Stomach (tissue), 9 donors: Measurements from ENCODE around the gene PRXL2B. TPM values are rescaled to one million over a fixed set of nuclear protein-coding genes. Genes with fewer than 3 reads are reported as not detected.

ENCODE experiments used
- DNase-seq, 2 donors: peaks; one replicate each; pipeline versions ENCODE4 v3.0.0 to v3.0.0-alpha.2; 2013 to 2019
- H3K27ac ChIP-seq, 5 donors: fragments of 200-600 bp in 4 of 5; sonication (generic) in 4 of 5; one replicate each; pipeline ENCODE4 v1.5.1; 2013 to 2019; ENCODE audit warnings: mild to moderate bottlenecking in 1 of 5, moderate library complexity in 1 of 5
- H3K27me3 ChIP-seq, 3 donors: fragments of 200-600 bp; sonication (generic); one replicate each; pipeline ENCODE4 v1.5.1; 2017 to 2019; ENCODE audit warnings: mixed run types in 1 of 3
- H3K36me3 ChIP-seq, 4 donors: fragments of 200-600 bp; sonication (generic); 1 replicate in 3 of 4; 2 replicates in 1 of 4; pipeline ENCODE4 v1.5.1; 2016 to 2019
- H3K4me1 ChIP-seq, 4 donors: fragments of 200-600 bp; sonication (generic); one replicate each; pipeline ENCODE4 v1.5.1; 2016 to 2019
- H3K4me3 ChIP-seq, 4 donors: fragments of 200-600 bp; sonication (generic) in 3 of 4; one replicate each; pipeline ENCODE4 v1.5.1; 2016 to 2019; ENCODE audit warnings: mild to moderate bottlenecking in 1 of 4
- H3K9me3 ChIP-seq, 4 donors: fragments of 200-600 bp; sonication (generic); one replicate each; pipeline ENCODE4 v1.5.1; 2016 to 2019
- CTCF ChIP-seq, 7 experiments: fragments of 450-650 bp in 4 of 7; fragments of 200-600 bp in 3 of 7; sonication (generic) in 3 of 7; IDR thresholded peaks; one replicate each; pipeline ENCODE4 v1.5.1; 2016 to 2019; ENCODE audit warnings: antibody characterized with exemption in 7 of 7, control low read depth in 2 of 7, mild to moderate bottlenecking in 1 of 7
- EP300 ChIP-seq: sonication (generic); formaldehyde crosslinking; IDR thresholded peaks from one replicate; pipeline ENCODE4 v1.6.1; 2017; ENCODE audit warnings: antibody characterized with exemption
- POLR2A ChIP-seq, 4 donors: fragments of 450-650 bp; IDR thresholded peaks; one replicate each; pipeline ENCODE4 v1.6.1; 2016; ENCODE audit warnings: antibody characterized with exemption in 4 of 4, control low read depth in 2 of 4, mild to moderate bottlenecking in 1 of 4, moderate library complexity in 1 of 4
- POLR2AphosphoS5 ChIP-seq, 3 donors: sonication (generic); formaldehyde crosslinking; IDR thresholded peaks; one replicate each; pipeline ENCODE4 v1.6.1; 2016; ENCODE audit warnings: antibody characterized with exemption in 3 of 3
- WGBS, 5 donors: extraction: QIAGEN DNeasy Blood & Tissue Kit in 3 of 5; methylation state at CpG; one replicate each; pipeline versions ENCODE4 v1.1.5 to v1.1.7; 2013 to 2018; 5-methylcytosine and 5-hydroxymethylcytosine counted together
- intact Hi-C: fragments of 100-400 bp; cut with DNase I; formaldehyde crosslinking; loops from one replicate; pipeline ENCODE4 v1.15.1; 2023; ENCODE audit warnings: low total_unique reads
- polyA plus RNA-seq, 3 donors: library from polyadenylated mRNA; stranded (reverse); fragments of 200-250 nt; gene quantifications; one replicate each; pipeline ENCODE4 v1.2.3, GENCODE V29; 2013
- total RNA-seq, 5 donors: library from RNA; depleted of rRNA; stranded (reverse); fragments of >200 nt; gene quantifications; one replicate each; pipeline versions ENCODE4 v1.1.0 to v1.2.3, GENCODE V29; 2014 to 2016
- donor health status: healthy with polysubstance abuse.
- donor health status: Bipolar disorder and iron deficiency.
- donor health status: healthy.

The PRXL2B gene
- total and polyA plus RNA-seq, 8 donors, result 8.5 to 668 (median 21.0) TPM

- 0 to 5% (median 1%) methylated on average over 16 to 28 of the region's 28 CpGs for WGBS, 5 donors
These were observed 1.1 kb upstream of the PRXL2B start for GRCh38 chr1:2585318-2586092.

GRCh38 chr1:2587071-2587859 is 688 bp downstream of the PRXL2B start:
- no peaks in the 10 kb centered on the region for H3K9me3 ChIP-seq
- peak overlapping the region; percentile 80 to 95 (median 88) for H3K4me3 ChIP-seq
- H3K36me3 ChIP-seq, result peaks cover 0 to 22% (median 11%) of the 10 kb centered on the region in 4 donors
- H3K27ac ChIP-seq, result peak overlapping the region; percentile 43 to 100 (median 99)
- peaks cover 28 to 57% (median 51%) of the 10 kb centered on the region in 4 donors for H3K4me1 ChIP-seq
- intact Hi-C loops, result loop anchor here (10.0 kb wide), 1 partner anchor 58 kb away; no protein-coding TSS in a partner anchor
- H3K27me3 ChIP-seq, result no peaks in the 10 kb centered on the region
- 4 to 29% (median 9%) methylated on average over 6 to 52 of the region's 52 CpGs for WGBS, 5 donors
- DNase-seq, result no peak
- TF ChIP-seq EP300 (no peak), POLR2A (IDR thresholded peaks at IDR 0.05) (no peak), POLR2AphosphoS5 (IDR thresholded peaks at IDR 0.05) (no peak), CTCF (IDR thresholded peaks at IDR 0.05) (no peak)

More at GRCh38 chr1:2585318-2586092, 1.1 kb upstream of the PRXL2B start:
- no peaks in the 10 kb centered on the region for H3K27me3 ChIP-seq
- peaks cover 0 to 19% (median 11%) of the 10 kb centered on the region in 4 donors for H3K36me3 ChIP-seq
- TF ChIP-seq POLR2AphosphoS5 (IDR thresholded peaks at IDR 0.05) (peak; percentile 58 to 86 (median 82)), POLR2A (IDR thresholded peaks at IDR 0.05) (no peak), EP300 (no peak), CTCF (IDR thresholded peaks at IDR 0.05) (no peak)
- peak overlapping the region; percentile 80 to 95 (median 88) for H3K4me3 ChIP-seq
- intact Hi-C loops, result loop anchor here (10.0 kb wide), 1 partner anchor 59 kb away; no protein-coding TSS in a partner anchor
- peak overlapping the region; percentile 98 to 100 (median 99) for H3K27ac ChIP-seq
- H3K9me3 ChIP-seq, result no peaks in the 10 kb centered on the region
- peaks cover 28 to 52% (median 49%) of the 10 kb centered on the region in 4 donors for H3K4me1 ChIP-seq
- peak; percentile 69 to 92 for DNase-seq

- peaks cover 0 to 22% (median 11%) of the 10 kb centered on the region in 4 donors for H3K36me3 ChIP-seq
- DNase-seq, result no peak
- peak overlapping the region; percentile 80 to 95 (median 88) for H3K4me3 ChIP-seq
- no peak for TF ChIP-seq EP300
- TF ChIP-seq CTCF (IDR thresholded peaks at IDR 0.05), result no peak
- no peak for TF ChIP-seq POLR2A (IDR thresholded peaks at IDR 0.05)
- TF ChIP-seq POLR2AphosphoS5 (IDR thresholded peaks at IDR 0.05), result no peak
- peak overlapping the region in 4 of 5 donors; percentile 99 to 100 (median 99) for H3K27ac ChIP-seq
- H3K4me1 ChIP-seq, result peaks cover 31 to 64% (median 57%) of the 10 kb centered on the region in 4 donors
- no peaks in the 10 kb centered on the region for H3K9me3 ChIP-seq
- peaks cover 0 to 5% (median 0%) of the 10 kb centered on the region in 3 donors for H3K27me3 ChIP-seq
- 53 to 77% (median 61%) methylated on average over 9 to 19 of the region's 19 CpGs for WGBS, 5 donors
- intact Hi-C loops, result loop anchor here (10.0 kb wide), 1 partner anchor 57 kb away; no protein-coding TSS in a partner anchor
These were observed 1.4 kb downstream of the PRXL2B start for GRCh38 chr1:2587860-2588571.
